HG03575 (cell line): Measurements from ENCODE around the gene TSKU.
"Not testable (repeated sequence)": the region's sequence is repeated elsewhere in the genome, so short reads cannot be mapped to it uniquely, and the experiment has no call there.

Experiments
- ATAC-seq: cut with Tn5 transposase; IDR thresholded peaks from one replicate; pipeline ENCODE4 v1.9.1; 2021; ENCODE audit not compliant: unreplicated experiment, insufficient number of reproducible peaks, low FRiP score; ENCODE audit errors: extremely low read depth

The TSKU gene, protein sequence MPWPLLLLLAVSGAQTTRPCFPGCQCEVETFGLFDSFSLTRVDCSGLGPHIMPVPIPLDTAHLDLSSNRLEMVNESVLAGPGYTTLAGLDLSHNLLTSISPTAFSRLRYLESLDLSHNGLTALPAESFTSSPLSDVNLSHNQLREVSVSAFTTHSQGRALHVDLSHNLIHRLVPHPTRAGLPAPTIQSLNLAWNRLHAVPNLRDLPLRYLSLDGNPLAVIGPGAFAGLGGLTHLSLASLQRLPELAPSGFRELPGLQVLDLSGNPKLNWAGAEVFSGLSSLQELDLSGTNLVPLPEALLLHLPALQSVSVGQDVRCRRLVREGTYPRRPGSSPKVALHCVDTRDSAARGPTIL

DNA sequence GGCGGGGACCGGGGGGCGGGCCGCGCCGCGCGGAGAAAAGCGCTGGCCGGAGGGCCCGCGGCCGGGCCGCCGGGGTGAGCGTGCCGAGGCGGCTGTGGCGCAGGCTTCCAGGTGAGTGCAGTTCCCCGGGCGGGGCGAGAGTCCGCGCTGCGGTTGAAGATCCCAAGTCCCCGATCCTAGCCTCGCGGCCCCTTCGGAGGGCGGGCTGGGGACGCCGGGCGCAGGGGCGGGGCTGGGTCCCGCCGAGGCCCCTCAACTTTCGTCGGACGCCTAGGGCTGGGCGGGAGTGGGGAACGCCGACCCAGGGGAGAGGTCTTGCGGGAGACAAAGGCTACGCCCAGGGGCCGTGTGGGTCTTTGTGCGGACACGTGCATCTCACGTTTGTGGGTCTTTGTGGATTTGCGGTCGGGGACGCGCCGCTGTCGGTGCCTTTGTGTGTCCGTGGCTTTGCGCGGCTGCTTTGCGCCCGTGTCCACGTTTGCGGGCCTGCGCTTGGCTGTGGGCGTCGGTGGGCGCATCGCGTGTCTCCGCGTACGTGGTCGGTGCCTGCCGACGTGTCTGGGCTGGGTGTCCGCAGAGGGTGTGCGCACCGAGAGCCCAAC is at the start of gene TSKU:
Gene TSKU, plus strand, starts transcription at position 63 of the 602 bp plus-strand sequence. CDS start 12,261 bp downstream, outside the sequence.
- ATAC-seq = no peak

- not testable (repeated sequence) for ATAC-seq
These were observed 49.2 kb upstream of the TSKU start for GRCh38 chr11:76733906-76734305.

DNA sequence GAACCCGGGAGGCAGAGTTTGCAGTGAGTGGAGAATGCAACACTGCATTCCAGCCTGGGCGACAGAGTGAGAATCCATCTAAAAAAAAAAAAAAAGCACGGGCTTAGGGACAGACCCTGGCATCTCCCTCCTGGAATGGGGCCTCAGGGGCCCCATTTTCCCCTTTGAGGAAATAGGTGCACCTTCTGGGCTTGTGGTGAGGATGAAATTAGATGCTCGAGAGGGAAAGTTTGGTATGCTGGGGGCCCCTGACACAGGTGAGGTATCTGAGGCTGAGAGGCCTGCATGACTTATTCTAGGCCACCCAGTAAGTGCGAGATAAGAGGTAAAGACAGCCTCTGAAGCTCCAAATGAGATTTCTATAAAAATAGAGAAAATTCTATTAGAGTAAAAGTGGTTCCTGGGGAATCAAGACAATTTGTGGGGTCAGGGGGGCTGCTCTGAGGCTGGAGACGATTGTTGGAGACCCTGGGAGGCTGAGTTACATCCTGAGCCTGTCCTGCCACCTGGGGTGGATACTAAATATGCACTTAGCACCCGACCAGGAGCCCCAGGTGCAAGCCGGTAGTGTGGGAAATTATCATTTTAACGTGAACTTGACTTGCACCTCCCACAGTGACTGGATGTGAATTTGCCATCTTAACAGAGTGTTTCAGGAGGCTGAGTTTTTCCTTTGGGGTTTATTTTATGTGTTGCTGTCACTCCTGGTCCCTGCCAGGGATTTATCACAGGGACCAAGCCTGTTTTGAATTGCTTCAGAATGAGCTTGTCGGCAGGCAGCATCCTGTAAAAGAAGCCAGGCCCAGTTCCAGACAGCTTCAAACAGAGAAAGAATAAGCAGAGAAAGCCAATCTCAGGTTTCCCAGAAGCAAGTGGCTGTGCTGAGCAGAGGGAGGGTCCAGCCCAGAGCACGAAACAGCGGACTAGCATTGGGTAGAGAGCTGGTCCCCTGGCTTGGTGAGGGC is 48.4 kb upstream of the TSKU start:
- ATAC-seq = no peak

DNA sequence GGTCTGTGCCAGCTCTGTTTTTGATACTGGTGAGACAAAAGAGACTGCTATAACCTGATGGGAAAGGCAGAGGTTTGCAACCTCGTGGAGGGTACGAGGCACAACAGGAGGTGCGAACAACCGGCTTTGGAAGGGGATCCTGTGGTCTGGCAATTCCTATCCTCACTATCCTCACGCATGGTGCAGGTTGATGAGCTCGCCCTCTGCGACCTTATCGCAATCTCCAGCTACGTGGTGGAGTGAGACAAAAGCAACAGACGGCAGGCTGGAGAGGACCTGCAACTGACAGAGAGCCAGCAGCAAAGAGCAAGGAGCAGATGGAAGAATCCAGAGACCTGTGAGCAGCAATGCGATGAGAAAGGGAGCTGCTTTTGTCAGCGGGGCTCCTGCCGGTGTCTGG is 47.3 kb upstream of the TSKU start:
- no peak for ATAC-seq

- no peak for ATAC-seq
These were observed 46.9 kb upstream of the TSKU start for GRCh38 chr11:76736266-76736665.

GRCh38 chr11:76736773-76737495 is 46.2 kb upstream of the TSKU start:
- ATAC-seq = no peak

- ATAC-seq = no peak
These were observed 44.4 kb upstream of the TSKU start for GRCh38 chr11:76738618-76739240.

DNA sequence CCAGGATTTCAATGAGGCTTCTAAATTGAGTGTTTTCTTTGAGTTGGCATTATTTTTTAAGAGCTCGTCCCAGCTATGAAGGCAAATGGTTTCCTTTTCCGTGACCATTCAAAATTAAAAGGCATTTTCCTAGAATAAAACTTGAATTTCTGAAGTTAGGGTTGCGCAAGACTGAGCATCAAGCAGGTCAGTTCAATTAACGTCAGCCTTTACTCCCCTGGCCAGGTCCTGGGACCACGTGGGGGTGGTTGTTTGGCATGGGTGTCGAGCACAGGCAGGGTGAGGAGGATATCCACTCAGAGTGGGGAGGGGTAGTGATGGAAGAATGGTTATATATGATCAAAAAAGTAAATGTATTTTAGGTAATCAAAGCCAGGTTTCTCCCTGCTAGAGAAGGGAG is 43.4 kb upstream of the TSKU start:
- ATAC-seq = no peak

- no peak for ATAC-seq
These were observed 42.4 kb upstream of the TSKU start for GRCh38 chr11:76740772-76741171.

DNA sequence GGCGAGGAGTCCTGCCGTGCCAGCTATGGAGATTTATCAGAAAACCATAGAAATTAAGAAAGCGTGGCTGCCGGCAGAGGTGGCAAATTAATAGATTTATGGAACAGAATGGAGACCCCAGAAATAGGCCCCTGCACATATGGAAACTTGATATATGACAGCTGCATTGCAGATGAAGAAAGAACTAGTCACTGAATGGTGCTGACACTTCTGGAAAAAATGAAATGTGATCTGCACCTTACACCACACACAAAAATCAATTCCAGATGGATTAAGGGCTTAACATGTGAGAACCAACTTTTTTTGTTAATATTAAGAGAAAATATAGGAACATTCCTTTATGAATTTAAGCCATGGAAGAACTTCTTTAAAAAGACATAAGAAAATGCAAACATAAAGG is 40.3 kb upstream of the TSKU start:
- ATAC-seq = no peak

DNA sequence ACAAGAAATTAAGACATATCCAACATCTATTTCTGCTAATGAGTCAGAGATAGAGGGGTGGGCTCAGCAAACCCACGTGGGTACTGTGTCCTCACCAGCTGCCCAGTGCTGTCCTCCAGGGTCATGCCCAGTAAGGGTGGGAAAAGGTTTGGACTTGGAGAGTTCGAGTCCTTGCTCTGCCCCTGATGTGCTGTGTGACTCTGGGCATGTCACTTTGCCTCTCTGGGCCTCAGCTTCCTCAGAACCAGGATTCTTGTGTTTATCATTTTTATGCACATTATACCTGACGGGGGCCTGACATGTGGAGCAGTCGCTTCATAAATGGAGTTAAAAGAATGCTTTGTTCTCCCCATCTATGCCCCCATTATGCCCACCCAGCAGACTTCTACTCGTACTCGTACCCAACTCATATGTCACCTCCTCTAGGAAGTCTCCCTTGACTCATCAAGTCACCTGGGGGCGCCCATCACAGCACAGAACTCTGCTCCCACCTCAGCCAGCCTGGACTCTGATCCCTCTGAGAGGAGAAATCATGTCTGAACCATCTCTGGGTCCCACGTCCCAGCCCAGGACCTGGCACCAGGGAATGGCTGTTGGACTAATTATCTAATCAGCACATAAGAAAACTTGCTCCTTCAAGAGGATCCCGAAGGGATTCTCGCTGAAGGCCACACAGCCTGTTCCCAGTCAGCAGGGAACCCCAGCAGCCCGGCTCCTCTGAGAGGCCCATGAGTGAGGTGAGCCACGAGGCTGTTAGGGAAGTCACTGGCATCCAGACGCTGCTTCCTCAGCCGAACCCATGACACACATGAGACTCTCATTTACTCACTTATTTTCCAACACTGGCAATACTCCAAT is 38.7 kb upstream of the TSKU start:
- no peak for ATAC-seq

DNA sequence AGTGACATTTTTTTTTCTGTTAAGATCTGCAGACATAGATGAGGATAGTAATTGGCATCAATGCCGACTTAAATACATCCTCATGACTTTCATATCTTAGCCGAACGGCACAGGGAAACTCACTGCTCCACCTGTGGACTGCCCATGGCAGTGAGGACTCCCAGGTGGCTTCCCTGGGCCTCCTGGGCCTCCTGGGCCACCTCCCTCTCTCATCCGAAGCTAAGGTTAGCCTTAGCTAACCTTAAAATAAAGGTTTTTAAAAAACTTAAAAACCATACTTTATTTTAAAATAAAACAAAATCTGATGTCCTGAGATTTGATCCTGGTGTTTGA is 38.1 kb upstream of the TSKU start:
- ATAC-seq = no peak

GRCh38 chr11:76745561-76746207 is 37.5 kb upstream of the TSKU start:
- ATAC-seq = no peak

DNA sequence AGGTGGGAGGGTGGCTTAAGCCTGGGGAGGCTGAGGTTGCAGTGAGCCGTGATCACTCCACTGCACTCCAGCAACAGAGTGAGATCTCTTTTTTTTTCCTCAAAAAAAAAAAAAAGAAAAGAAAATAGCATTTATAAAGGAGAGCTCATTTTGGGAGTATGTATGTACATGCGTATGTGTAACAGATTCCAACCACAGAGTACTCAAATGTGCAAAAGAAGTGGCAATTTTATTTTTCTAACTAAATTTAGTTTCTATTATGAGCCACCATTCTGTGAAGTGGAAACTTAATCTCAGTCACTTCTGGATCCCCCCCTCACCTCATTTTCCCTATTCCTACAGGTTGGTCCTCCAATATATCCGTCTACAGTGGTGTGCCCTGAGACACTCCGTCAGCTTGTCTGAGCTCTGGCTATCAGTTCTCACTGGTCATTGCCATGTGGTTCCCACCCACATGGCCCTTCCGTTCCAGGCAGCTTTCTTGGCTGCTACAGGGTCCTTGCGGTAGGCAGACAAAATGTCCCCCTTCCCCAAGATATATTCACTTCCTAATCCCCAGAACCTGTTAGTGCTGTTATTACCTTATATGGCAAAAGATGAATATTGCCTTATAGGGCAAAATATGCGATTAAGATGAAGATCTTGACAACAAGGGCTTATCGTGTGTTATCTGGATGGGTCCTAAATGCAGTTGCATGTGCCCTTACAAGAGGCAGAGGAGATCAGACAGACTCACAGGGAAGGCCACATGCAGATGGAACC is 35.8 kb upstream of the TSKU start:
- no peak for ATAC-seq

DNA sequence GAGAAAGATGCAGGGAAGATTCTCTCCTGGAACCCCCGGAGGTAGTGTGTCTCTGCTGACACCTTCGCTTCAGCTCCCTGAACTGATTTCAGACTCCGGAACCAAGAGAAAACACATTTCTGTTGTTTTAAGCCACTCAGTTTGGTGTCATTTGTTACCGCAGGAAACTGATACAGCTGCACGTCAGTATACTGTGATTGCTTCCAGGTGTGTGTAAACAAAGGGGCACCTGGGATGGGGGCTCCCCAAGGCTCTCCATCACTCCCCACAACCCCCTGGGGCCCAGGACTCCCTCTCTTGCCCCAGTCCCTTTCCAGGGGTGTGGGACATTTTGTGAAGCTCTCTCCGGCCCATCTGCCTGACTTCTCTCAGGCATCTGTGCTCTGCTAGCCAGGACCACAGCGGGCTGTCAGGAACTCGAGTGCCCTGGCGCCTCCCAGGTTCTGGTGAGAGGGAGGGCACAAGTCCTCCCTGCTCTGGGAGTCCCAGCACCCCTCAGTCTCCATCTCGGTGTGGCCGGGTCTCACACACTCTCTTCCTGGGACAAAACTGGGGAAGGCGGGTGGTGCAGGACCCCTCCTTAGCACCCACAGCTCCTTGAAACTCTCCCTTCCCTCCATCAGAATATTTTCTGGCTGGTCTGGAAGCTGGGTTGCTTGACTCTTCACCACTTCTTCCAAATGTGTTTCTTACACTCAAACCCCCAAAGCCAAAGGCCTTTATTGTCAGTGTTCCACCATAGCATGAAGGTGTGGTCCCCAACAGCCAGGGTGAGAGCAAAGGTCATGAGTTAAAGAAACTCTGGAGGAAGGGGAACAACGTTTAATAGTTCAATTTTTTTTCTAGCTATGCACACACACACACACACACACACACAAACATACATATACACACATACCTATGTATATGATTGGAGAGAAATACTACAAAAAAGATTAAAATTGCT is 35.0 kb upstream of the TSKU start:
- ATAC-seq = no peak

- no peak for ATAC-seq
These were observed 34.2 kb upstream of the TSKU start for GRCh38 chr11:76748948-76749347.
